GM12891 (cell line): ENCODE measurements around the gene MTA2.

Experiments
- POLR2A ChIP-seq: IDR thresholded peaks from 2 replicates; pipeline ENCODE4 v1.6.1; 2011; ENCODE audit warnings: low read depth, low read length, control low read depth
- POLR2AphosphoS5 ChIP-seq: IDR thresholded peaks from 2 replicates; pipeline ENCODE4 v1.6.1; 2011; ENCODE audit warnings: low read depth, low read length, control low read depth
- TAF1 ChIP-seq: IDR thresholded peaks from 2 replicates; pipeline ENCODE4 v1.6.1; 2011; ENCODE audit warnings: low read depth, low read length, control low read depth

DNA sequence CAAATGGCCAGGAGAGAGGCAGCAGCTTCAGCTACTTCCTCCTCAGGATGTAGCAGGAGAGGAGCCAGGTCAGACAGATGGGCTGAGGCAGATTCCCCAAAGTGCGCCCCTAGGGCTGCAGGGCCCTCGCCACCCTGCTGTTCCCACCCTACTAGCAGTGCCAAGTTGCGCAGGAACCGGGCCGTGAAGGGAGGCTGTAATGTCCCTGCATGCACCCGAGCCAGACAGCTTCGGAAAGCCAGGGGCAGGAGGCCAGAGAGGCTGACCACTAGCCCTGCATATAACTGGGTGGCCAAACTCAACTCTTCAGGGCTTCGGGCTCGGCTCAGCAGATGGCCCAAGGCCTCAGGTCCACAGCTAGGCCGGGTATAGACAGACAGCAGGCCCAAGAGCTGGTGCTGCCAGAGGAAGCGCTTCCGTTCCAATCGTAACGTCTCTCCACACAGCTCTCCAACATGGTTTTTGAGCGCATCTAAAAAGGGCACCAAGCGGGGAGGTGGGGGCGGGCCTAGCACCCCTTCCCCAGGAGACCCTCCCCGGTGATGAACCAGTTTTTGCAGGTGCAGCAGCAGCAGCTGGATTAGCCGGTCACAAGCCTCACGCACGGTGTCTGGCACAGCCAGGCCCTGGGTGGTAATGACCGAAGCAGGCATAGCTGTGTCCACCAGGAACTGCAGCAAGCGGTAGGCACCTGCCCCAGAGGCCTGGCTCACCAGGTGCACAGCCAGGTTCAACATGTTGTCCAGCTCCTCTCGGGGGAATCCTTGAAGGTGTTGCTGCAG, 46.7 kb upstream of the MTA2 start:
- TF ChIP-seq POLR2A (no peak), POLR2AphosphoS5 (no peak), TAF1 (no peak)
